Muscle of back (tissue), 13 donors: ENCODE measurements around the gene TFPT. TPM values are rescaled to one million over a fixed set of nuclear protein-coding genes. Genes with fewer than 3 reads are reported as not detected.

Source experiments
- DNase-seq, 3 donors: peaks; one replicate each; pipeline versions ENCODE4 v3.0.0 to v3.0.0-alpha.2; 2013
- long read RNA-seq, 9 donors: transcript quantifications; one replicate each; lab custom pipeline, GENCODE V29; 2026
- polyA plus RNA-seq, 10 donors: library from polyadenylated mRNA; unstranded; fragments of 120-200 nt; gene quantifications; one replicate each; pipeline ENCODE4 v1.2.1, GENCODE V29; 2013; ENCODE audit not compliant: insufficient read length in 10 of 10

The TFPT gene, protein sequence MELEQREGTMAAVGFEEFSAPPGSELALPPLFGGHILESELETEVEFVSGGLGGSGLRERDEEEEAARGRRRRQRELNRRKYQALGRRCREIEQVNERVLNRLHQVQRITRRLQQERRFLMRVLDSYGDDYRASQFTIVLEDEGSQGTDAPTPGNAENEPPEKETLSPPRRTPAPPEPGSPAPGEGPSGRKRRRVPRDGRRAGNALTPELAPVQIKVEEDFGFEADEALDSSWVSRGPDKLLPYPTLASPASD
- 10 to 100 TPM in 9 of 10 donors, 1 to 10 TPM in 1; 9.8 to 17.7 (median 13.4) TPM for polyA plus RNA-seq
- long read RNA-seq, donor 1, result 0 reads
- long read RNA-seq, donor 2, transcript TFPT-203 (6 exons, 1,205 nt), result major isoform, 5 of 5 reads
- long read RNA-seq, donor 2, partial matches to known transcripts, result 0 of 5 reads
- long read RNA-seq, donor 2, other reads (novel, unspliced or antisense), result 0 of 5 reads
- long read RNA-seq, donor 3, result 0 reads
- long read RNA-seq, donor 4, transcript TFPT-203 (6 exons, 1,205 nt), result major isoform, 5 of 5 reads
- long read RNA-seq, donor 4, partial matches to known transcripts, result 0 of 5 reads
- long read RNA-seq, donor 4, other reads (novel, unspliced or antisense), result 0 of 5 reads
- long read RNA-seq, donor 5, partial matches to known transcripts, result 45 of 61 reads
- long read RNA-seq, donor 5, other reads (novel, unspliced or antisense), result 11 of 61 reads
- long read RNA-seq, donor 6, transcript TFPT-203 (6 exons, 1,205 nt), result major isoform, 7 of 16 reads
- long read RNA-seq, donor 6, partial matches to known transcripts, result 8 of 16 reads
- long read RNA-seq, donor 6, other reads (novel, unspliced or antisense), result 0 of 16 reads
- long read RNA-seq, donor 7, partial matches to known transcripts, result 0 of 4 reads
- long read RNA-seq, donor 7, other reads (novel, unspliced or antisense), result 0 of 4 reads
- long read RNA-seq, donor 8, partial matches to known transcripts, result 0 of 3 reads
- long read RNA-seq, donor 8, other reads (novel, unspliced or antisense), result 0 of 3 reads
- long read RNA-seq, donor 9, result 0 reads

DNA sequence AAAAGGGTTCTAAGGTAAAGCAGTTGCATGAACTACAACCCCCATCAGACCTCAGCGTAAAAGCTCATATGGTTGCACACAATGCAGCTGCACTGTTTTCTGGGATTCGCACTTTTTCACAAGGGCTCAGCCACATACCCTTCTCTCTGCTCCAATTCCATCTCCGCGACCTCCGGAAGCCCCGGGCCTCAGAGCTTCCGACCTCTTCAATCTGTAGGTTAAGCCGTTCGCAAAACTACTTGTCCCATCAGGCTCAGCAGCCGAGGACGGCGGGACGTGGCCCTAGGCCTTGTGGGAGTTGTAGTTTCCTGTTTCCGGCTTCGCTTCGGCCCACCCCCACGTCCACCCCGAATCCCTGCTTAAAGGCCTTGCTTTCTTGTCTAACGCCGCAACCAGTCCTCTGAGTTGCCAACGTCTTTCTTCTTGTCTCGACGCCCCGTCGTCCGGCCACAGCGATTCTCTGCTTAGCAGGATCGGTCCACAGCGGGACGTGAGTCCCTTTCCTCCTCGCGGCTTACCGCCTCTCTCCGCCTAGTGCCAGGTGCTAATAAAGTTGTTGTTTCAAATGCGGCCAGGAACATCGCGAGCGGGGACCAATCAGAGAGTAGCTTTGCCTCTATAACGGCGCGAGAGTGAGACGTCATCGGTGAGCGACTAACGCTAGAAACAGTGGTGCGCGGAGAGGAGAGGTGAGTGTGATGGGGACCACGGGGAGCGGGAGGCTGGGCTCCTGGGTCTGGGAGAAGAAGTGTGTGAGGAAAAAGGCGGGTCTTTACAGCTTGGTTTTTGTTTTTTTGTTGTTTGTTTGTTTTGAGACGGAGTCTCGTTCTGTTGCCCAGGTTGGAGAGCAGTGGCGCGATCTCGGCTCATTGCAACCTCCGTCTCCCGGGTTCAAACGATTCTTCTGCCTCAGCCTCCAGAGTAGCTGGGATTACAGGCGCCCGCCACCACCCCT lies at the start of gene TFPT, which contains the start of gene PRPF31:
TFPT (minus strand) TSS at position 549 of the 955 bp plus-strand sequence; CDS start at position 161, 388 bp downstream.
PRPF31 (plus strand) TSS at position 646 of the 955 bp plus-strand sequence. CDS start 2,525 bp downstream, outside the sequence.
- peak; percentile 98 to 100 (median 99) for DNase-seq

DNA sequence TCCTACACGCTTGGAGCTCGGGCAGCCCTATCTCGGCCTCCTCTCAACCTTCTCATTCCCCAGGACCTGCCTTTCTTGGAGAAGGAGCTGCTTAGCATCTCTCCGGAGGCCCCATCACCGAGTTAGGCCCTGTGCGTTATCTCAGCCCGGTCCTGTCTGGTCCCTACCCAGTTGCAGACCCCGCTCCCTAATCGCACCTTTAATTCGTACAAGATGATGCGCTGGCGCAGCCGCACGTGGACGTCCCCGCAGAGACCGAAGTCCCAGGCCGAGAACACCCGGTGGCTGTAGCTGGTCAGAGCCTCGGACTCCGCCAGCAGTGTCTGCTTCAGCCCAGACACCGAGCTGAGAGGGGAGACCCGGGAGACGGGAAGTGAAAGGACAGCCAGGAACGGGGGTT lies 49.8 kb upstream of the TFPT start:
- no peak for DNase-seq

DNA sequence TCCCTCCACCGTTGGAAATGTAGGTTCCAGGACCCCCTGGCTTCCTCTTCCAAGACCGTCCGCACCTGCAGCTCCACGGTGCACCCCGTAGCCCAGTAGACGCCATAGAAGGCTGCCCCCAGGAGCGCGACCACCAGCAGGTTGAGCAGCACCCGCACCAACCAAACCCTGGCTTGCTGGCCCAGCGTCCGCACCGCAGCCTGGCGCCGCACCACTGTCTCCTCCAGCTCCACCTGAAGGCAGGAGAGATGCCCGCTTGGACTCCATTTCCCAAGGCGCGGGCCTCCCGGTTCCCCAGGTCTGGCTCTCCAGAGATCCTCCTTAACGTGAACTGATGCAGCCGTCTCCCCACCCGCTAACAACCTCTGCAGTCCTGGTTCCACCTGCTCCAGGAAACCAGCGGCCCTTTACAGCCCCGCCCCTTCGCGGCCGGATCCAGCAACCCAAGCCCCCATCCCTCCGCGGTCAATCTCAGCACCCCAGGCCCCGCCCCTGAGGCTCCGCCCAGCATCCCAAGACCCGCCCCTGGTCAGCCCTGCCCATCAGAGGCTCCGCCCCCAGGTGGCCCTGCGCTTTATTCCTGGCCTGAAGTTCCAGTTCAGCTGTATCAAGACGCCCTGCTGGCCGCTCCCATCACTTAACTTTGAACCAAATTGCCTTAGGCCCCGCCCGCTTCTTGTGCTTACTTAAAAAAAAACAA lies 49.1 kb upstream of the TFPT start:
- peak in 1 of 3 donors; percentile 34 for DNase-seq

DNA sequence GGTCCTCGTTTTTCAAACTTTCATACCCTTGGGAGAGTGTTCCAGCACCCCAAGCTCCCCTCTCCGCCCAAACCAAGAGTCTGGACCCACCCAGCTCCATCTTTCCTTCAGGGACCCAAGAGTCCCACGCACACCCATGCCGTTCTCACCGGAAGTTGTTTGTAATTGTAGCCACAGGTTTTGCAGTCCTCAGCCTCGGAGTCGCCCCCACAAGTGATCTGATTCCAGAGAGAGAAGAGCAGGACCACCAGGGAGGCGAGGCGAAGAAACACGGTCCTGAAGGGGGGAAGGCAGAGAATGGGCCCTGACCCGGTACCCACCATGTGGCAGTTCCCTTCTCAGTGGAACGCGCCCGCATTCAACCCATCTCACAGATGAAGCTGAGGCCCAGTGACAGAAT lies 47.4 kb upstream of the TFPT start:
- DNase-seq, result no peak

DNA sequence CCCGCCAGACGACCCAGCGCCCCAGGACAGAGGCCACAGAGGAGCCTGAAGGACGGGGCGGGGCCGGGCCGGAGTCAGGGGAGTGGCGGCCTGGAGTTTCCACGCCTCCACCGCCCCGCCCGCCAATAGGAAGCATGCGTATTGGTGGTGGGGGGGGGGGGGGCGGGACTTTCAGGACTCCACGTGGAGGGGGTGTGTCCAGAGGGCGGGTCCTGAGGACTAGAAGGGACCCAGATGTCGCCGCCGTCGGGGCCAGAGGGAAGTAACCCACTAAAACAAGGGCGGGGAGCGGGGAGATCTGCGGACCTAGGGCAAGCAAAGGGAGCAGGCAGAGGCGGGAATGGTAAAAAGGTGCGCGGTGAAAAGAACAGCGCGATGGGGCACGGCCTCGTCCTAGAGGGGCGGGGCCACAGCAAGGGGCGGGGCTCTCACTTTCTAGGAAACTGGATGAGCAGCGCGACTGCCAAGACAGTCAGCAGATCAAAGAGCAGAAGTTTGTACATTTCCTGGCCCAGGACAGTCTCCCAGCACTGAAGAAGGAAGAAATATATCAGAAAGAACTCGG lies 46.9 kb upstream of the TFPT start:
- peak; percentile 49 to 85 (median 78) for DNase-seq

DNA sequence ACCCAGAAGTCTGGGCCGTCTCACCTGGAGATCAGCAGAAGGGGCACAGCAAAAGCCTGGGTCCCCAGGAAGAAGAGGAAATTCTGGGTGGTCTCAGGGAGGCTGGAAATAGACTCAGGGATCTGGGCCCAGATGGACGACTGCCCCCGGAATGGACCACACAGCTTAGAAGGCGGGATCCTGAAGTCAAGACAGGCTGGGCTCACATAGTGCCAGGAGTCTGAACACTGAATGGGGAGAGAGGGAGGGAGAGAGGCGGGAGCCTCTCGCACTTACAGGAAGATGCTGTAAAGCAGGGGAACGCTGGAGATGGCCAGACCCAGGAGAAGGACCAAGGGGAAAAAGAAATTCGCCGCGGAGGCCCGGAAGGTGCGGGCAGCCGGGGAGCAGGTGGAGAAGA lies 45.4 kb upstream of the TFPT start:
- peak in 1 of 3 donors; percentile 69 for DNase-seq

DNA sequence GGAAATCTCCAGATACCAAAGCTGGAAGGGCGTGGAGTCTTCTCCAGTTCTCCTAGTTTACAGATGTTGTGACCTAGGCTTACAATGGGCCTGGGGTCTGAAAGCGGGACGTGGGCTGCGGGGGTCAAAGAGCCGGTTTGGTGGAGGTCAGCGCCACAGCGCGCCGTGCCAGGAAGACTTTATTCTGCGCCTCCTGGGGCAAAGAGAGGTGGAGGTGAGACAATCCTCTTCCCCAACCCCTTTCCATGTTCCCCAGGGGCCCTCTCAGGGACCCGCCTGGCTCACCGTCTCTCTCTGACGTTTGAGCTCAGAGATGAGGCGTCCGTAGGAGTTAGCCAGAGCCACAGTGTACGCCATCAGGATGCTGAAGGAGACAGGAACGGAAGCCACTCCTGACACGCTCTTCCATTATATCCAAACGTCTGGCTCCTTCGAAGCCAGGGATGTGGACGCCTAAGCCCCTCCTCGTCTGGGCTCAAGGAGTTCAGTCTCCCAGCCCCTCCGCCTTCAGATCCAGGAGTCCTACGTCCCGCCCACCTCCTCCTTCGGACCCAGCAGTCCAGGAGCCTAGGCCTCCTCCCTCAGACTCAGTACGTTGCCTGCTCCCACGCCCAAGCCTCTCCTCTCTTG lies 44.8 kb upstream of the TFPT start:
- peak in 1 of 3 donors; percentile 68 for DNase-seq

DNA sequence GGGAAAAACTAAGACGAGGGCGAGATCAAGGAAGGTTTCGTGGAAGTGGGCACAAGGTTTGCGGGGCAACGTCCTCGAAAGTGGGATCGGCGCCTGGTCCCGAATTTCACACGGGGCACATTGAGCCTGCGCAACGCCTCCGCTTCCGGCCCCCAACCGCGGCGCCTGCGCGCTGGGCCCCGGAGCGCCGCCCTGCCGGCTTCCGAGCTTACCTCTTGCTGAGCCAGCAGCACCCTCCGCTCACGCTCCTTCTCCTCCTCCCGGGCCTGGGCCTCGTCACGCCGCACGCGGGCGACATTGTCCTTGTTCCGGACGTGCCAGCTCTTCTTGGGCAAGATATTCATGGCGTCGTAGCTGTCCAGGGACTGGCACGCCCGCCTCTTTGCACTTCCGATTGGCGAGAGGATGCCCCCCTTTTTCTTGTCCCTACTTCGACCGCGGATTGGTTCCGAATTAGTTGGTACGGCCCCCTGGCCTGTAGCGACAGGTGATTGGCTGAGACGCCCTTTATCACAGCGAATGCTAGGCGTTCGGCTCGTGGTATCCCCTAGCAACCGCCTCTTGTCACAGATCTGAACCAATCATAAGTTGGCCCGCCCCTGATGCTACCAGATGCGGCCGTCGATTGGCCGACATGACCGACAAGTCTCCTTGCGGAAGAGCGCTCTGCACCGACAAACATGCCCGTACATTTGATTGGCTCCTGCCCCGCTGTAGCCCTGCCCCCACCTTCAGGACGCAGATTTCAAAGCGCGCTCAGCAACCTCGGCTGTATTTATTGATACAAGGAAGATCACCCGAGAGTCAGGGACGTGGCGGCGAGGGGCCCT lies 44.1 kb upstream of the TFPT start, which contains the start of gene LENG1:
LENG1 (minus strand) TSS at position 370 of the 830 bp plus-strand sequence; CDS start at position 344, 26 bp downstream.
- DNase-seq, result peak; percentile 99 to 100 (median 100)

DNA sequence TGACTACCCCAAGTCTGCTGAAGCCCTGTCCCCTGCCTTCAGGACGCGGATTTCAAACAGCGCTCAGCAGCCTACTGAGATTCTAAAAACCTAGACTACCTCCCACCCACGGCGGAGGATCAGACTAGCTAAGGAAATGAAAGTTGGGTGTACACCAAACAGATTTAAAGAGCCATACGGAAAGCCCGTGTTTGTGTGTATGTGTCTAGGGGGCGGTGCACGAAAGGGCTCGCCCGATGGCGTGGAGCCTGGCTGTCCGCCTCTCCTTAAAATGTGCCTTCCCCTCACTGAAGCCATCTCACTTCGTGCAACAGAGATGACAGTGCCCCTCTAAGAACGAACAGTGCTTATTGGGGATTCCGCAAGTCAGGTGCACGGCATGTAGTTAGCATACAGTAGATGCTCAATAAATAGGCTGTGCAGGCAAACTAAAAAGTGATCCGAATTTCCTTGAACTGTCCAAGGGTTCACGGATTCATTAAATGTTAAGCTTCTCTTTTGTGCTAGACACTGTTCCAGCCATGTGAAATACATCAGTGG lies 43.4 kb upstream of the TFPT start:
- no peak for DNase-seq

DNA sequence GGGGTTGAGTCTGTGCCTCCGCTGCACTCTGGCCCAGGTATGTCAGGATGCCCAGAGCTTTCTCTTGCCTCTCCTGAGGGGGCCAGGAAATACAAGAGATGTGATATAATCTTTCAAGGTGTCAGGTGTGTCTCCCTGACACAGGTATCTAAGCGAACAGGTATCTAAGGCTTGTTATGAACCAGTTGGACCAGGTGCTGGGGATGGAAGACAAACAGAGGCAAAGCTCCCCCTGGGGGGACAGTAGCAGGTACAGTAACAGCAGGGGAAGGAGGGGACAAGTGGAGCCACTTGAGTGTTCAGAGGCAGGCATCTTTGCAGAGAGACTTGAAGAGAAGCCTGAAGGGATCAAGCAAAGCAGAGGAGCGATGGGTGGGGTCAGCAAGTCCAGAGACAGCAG lies 41.5 kb upstream of the TFPT start:
- DNase-seq, result no peak

DNA sequence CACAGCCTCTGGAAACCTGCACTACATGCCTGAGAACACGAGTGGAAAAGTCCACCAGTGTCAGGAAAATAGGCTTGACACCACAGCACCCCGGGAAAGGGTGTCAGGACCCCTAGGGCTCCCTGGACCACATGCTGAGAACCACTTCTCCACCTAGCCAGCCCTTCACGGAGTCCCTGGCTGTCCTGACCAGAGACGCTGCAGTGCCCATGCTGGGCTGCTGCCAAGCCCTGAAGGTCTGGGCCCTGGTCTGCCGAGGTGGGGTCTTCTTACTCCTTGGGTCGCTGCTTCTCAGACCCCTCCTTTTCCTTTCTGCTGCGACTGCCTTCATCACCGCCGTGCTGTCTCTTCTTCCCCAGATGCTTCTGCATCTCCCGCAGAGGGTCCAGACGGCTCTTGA lies 41.0 kb upstream of the TFPT start:
- no peak for DNase-seq

DNA sequence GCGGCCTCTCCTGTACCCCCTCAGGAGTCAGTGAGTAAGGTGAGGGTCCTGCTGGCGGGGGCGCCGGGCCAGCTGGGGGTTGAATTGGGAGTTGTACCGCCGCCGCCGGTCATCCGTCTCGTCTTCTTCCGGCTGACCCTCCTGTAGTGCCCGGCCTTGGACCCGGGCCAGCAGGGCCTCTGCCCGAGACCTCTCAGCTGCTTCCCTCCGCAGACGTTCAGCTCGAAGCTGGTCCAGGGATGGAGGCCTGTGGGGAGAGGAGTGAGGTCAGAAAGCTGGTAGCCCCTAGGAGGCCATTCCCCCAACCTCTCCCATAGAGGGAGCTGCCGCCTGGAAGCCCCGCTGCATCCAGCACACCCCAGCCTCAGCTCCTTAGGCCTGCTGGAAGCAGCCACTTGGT lies 40.2 kb upstream of the TFPT start:
- DNase-seq, result no peak

DNA sequence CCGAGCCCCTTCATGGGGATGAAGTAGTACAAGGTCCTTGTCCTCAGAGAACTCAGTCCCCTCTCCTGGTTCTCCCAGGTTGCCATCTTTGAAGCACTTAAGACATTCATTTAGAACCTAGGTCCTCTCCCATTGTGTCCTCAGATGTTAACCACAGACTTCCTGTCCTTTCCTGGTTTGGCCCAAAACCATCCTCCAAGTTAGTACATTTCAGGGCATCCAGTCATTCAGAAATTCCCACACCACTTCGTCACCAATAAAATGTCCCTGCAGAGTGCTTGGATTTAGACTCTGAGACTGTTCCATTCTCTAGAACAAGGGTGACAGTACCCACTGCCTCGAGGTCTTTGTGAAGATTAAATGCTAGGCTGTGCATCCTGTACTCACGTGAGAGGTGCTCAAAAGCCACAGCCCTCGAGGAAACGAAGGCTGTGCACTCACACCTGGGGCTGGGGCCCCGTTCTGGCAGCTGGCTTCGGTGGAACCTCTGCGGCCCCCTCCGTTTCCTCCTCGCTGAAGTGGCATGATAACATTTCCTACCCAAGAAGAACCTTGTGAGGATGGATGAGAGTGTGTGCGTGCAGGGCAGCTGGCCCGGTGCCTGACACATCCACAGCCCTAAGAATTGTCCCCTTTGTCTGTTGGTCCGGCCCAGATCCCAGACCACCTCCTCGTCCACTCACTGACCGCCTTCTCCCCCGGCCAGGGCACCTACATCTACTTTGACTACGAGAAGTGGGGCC lies 39.3 kb upstream of the TFPT start:
- DNase-seq, result no peak

DNA sequence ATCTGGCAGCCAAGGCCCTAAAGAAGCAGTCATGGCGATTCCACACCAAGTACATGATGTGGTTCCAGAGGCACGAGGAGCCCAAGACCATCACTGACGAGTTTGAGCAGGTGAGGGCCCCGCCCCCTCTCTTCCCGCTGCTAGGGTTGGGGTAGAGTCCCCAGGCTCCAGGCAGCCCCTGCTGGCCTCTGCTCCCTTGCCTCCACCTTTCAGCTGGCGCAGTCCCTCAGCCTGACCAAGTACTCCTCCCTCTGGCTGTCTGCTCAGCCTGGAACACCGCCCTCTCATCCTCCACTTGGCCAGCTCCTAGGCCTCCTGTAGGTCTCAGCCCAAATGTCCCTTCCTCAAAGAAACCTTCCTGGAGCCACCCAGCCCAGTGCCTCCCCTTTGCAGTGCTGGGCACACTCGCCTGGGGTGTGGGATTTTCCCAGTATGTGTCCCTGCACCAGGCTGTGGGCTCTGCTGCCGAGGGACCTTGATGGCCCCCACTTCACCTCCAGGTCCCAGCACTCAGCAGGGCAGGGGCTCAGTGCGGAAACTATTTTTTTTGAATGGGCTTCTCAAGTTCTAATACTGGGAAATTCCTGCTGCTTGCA lies 38.4 kb upstream of the TFPT start:
- no peak for DNase-seq

DNA sequence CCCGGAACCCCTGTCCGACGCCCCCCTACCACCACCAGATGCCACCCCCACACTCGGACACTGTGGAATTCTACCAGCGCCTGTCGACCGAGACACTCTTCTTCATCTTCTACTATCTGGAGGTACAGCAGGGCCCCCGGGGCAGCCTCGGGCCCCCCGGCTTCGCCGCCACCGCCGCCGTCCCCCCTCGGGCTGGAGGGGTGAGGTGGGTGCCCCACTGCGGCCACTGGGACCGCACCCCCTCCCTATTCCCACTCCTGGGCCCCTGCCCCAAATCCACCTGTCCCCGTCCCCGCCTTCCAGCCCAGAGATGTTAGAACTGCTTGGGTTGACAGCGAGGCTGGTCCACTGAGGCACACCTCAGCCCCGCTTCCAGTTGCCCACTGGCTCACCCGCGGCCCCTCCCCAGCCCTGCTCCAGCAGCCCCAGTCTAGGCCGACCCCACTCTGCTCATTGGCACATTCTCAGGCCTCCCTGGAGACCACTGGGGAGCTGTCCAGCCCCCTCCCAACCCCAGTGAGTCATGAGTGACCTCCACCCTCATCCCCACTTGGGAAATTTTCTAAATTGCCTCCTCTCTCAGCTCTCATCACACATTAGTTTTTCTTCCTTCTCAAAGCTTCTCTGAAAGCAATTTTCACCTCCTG lies 37.5 kb upstream of the TFPT start:
- no peak for DNase-seq

DNA sequence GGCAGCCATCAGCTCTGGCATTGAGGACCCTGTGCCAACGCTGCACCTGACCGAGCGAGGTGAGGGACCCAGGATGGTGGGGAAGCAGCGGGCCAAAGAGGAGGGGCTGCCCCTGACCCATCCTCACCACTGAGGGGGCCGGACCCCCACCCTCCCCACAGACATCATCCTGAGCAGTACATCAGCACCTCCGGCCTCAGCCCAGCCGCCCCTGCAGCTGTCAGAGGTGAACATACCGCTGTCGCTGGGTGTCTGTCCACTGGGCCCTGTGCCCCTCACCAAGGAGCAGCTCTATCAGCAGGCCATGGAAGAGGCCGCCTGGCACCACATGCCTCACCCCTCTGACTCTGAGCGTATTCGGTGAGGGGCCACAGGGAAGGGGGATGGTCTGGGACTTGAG lies 36.8 kb upstream of the TFPT start:
- DNase-seq, result no peak
